SU-DHL-6 (cell line): ENCODE data around the gene NCOA1.

Experiments
- H2AFZ ChIP-seq: fragments of 200-600 bp; sonication (generic); 2 replicates; pipeline ENCODE4 v1.6.1; 2014; ENCODE audit warnings: low read depth, mild to moderate bottlenecking, moderate library complexity, mixed read lengths, antibody characterized with exemption, low read length; ENCODE audit not compliant: severe bottlenecking
- H3F3A ChIP-seq: fragments of 200-600 bp; shearing (Covaris generic); 2 replicates; pipeline ENCODE4 v1.6.0; 2016; ENCODE audit warnings: antibody characterized with exemption, mild to moderate bottlenecking; ENCODE audit not compliant: insufficient read depth
- H3K27ac ChIP-seq: fragments of 200-600 bp; sonication (generic); 2 replicates; pipeline ENCODE4 v1.5.1; 2016; ENCODE audit warnings: low read depth, mild to moderate bottlenecking, low read length, moderate library complexity, mixed read lengths
- H3K27me3 ChIP-seq: fragments of 200-600 bp; sonication (generic), shearing (Covaris generic); 2 replicates; pipeline ENCODE4 v1.6.0; 2014; ENCODE audit warnings: mild to moderate bottlenecking, low read length
- H3K36me3 ChIP-seq: fragments of 200-600 bp; sonication (generic); 2 replicates; pipeline ENCODE4 v1.6.1; 2014; ENCODE audit warnings: mild to moderate bottlenecking, low read length, mixed read lengths
- H3K4me2 ChIP-seq: fragments of 300-600, 200-600 bp; shearing (Covaris generic), sonication (generic); 2 replicates; pipeline ENCODE4 v1.6.0; 2014; ENCODE audit warnings: low read length, low read depth, mild to moderate bottlenecking; ENCODE audit not compliant: poor library complexity, severe bottlenecking
- H3K4me3 ChIP-seq: fragments of 200-600 bp; sonication (generic); 2 replicates; pipeline ENCODE4 v1.5.1; 2014; ENCODE audit warnings: antibody characterized with exemption, low read length, mild to moderate bottlenecking, mixed read lengths; ENCODE audit not compliant: insufficient read depth, poor library complexity, severe bottlenecking
- H3K79me2 ChIP-seq: fragments of 200-600 bp; sonication (generic); 2 replicates; pipeline ENCODE4 v1.6.1; 2014; ENCODE audit warnings: mild to moderate bottlenecking, low read length, moderate library complexity; ENCODE audit not compliant: insufficient read depth
- H3K9ac ChIP-seq: fragments of 200-600 bp; sonication (generic); 2 replicates; pipeline ENCODE4 v1.7.0; 2014; ENCODE audit warnings: mild to moderate bottlenecking, low read length
- H3K9me2 ChIP-seq: fragments of 200-600 bp; sonication (generic); replicated peaks from 2 replicates; pipeline ENCODE4 v1.6.1; 2014; ENCODE audit warnings: low read length; ENCODE audit not compliant: insufficient read depth
- H3K9me3 ChIP-seq: fragments of 200-600 bp; sonication (generic); 2 replicates; pipeline ENCODE4 v1.6.1; 2014; ENCODE audit warnings: low read length, mixed read lengths; ENCODE audit not compliant: insufficient read depth
- H4K20me1 ChIP-seq: fragments of 200-600 bp; sonication (generic); 2 replicates; pipeline ENCODE4 v1.6.1; 2014; ENCODE audit warnings: low read depth, mild to moderate bottlenecking, antibody characterized with exemption, low read length, moderate library complexity, mixed read lengths
- CTCF ChIP-seq: fragments of 200-600 bp; sonication (generic); IDR thresholded peaks from one replicate; pipeline ENCODE4 v1.5.1; 2017; ENCODE audit warnings: antibody characterized with exemption, mild to moderate bottlenecking, low read length, moderate library complexity; ENCODE audit not compliant: insufficient read depth, poor library complexity, severe bottlenecking
- EZH2phosphoT487 ChIP-seq: fragments of 200-600 bp; sonication (generic), shearing (Covaris generic); conservative IDR thresholded peaks from 2 replicates; pipeline ENCODE4 v1.6.1; 2018; ENCODE audit warnings: mild to moderate bottlenecking, antibody characterized with exemption, low read length, moderate library complexity, mixed read lengths

The NCOA1 gene

GRCh38 chr2:24788816-24789215, 297.8 kb downstream of the NCOA1 start:
- Histone ChIP-seq H3K4me2 (no peak overlapping the region), H3K27me3 (no peaks in the 10 kb centered on the region), H4K20me1 (no peaks in the 10 kb centered on the region), H3K79me2 (peaks cover 6% of the 10 kb centered on the region), H3K4me3 (no peak overlapping the region), H2AFZ (no peak overlapping the region), H3K9me3 (no peaks in the 10 kb centered on the region), H3K36me3 (no peaks in the 10 kb centered on the region), H3K9ac (no peak overlapping the region), H3K27ac (no peak overlapping the region), H3K9me2 (no peaks in the 10 kb centered on the region), H3F3A (peaks cover 6% of the 10 kb centered on the region; the same call in 1 of the 2 replicates)
- no peak for TF ChIP-seq EZH2phosphoT487
- TF ChIP-seq CTCF, result no peak

- Histone ChIP-seq H3K4me2 (peak overlapping the region; percentile 85), H3K79me2 (peaks cover 32% of the 10 kb centered on the region), H3K4me3 (no peak overlapping the region), H3K27ac (no peak overlapping the region), H3K9ac (no peak overlapping the region), H4K20me1 (no peaks in the 10 kb centered on the region), H3K36me3 (peaks cover 8% of the 10 kb centered on the region), H3K27me3 (no peaks in the 10 kb centered on the region), H3K9me3 (no peaks in the 10 kb centered on the region), H3K9me2 (no peaks in the 10 kb centered on the region), H3F3A (0 out of 2 replicates have a peak, but pooled peaks cover 2% of the 10 kb centered on the region), H2AFZ (no peak overlapping the region)
- TF ChIP-seq EZH2phosphoT487 (no peak), CTCF (no peak)
Observed at GRCh38 chr2:24791452-24791851, 300.4 kb downstream of the NCOA1 start.

GRCh38 chr2:24792542-24792873, 301.5 kb downstream of the NCOA1 start:
- H4K20me1 ChIP-seq, result no peaks in the 10 kb centered on the region
- no peaks in the 10 kb centered on the region for H3K9me2 ChIP-seq
- no peaks in the 10 kb centered on the region for H3K27me3 ChIP-seq
- peak overlapping the region; percentile 85 for H3K4me2 ChIP-seq
- H3F3A ChIP-seq, result 0 out of 2 replicates have a peak, but pooled peaks cover 2% of the 10 kb centered on the region
- peaks cover 8% of the 10 kb centered on the region for H3K36me3 ChIP-seq
- H2AFZ ChIP-seq, result peak overlapping the region; percentile 91
- TF ChIP-seq CTCF, result no peak
- H3K27ac ChIP-seq, result peak overlapping the region; percentile 87
- H3K79me2 ChIP-seq, result peaks cover 43% of the 10 kb centered on the region
- peak overlapping the region; percentile 91 for H3K9ac ChIP-seq
- H3K9me3 ChIP-seq, result no peaks in the 10 kb centered on the region
- peak overlapping the region; percentile 71 for H3K4me3 ChIP-seq
